OCI-LY7 (cell line): ENCODE results near the gene FGGY.

Experiments used
- EZH2phosphoT487 ChIP-seq: fragments of 200-600 bp; sonication (generic); IDR thresholded peaks from 2 replicates; pipeline ENCODE4 v1.6.1; 2018; ENCODE audit warnings: low read depth, borderline replicate concordance, mild to moderate bottlenecking, mixed run types, antibody characterized with exemption, low read length, moderate library complexity, mixed read lengths
- TF ChIP-seq, protein P1 (sequence below): fragments of 200-600 bp; sonication (generic); conservative IDR thresholded peaks from 2 replicates; pipeline ENCODE4 v1.5.1; 2014; ENCODE audit warnings: mild to moderate bottlenecking, antibody characterized with exemption, low read length, moderate library complexity, mixed read lengths

DNA sequence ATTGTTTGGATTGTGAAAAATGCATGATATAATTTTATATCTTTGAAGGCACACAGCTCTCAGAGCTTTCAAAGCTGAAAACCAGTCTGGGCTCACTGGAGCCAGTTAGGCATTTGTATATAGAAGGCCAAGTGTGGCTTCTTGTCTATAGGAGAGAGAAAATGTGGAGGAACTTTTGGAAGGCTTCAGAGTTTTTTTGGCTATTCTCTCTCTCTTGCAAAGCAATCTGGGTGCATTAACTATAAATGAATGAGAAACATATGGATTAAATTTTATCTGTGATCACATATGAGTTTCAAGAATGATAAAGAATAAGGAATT is 301.2 kb downstream of the FGGY start:
- TF ChIP-seq, protein P1, sequence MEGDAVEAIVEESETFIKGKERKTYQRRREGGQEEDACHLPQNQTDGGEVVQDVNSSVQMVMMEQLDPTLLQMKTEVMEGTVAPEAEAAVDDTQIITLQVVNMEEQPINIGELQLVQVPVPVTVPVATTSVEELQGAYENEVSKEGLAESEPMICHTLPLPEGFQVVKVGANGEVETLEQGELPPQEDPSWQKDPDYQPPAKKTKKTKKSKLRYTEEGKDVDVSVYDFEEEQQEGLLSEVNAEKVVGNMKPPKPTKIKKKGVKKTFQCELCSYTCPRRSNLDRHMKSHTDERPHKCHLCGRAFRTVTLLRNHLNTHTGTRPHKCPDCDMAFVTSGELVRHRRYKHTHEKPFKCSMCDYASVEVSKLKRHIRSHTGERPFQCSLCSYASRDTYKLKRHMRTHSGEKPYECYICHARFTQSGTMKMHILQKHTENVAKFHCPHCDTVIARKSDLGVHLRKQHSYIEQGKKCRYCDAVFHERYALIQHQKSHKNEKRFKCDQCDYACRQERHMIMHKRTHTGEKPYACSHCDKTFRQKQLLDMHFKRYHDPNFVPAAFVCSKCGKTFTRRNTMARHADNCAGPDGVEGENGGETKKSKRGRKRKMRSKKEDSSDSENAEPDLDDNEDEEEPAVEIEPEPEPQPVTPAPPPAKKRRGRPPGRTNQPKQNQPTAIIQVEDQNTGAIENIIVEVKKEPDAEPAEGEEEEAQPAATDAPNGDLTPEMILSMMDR = no peak
- TF ChIP-seq EZH2phosphoT487 = no peak
